ENCODE data around the gene RAD51B.

RAD51B gene

GRCh38 chr14:68139431-68140075, 320.0 kb downstream of the RAD51B start:
- no peak for TF ChIP-seq ZFX (IDR thresholded peaks at IDR 0.05)
- TF ChIP-seq, protein P1, sequence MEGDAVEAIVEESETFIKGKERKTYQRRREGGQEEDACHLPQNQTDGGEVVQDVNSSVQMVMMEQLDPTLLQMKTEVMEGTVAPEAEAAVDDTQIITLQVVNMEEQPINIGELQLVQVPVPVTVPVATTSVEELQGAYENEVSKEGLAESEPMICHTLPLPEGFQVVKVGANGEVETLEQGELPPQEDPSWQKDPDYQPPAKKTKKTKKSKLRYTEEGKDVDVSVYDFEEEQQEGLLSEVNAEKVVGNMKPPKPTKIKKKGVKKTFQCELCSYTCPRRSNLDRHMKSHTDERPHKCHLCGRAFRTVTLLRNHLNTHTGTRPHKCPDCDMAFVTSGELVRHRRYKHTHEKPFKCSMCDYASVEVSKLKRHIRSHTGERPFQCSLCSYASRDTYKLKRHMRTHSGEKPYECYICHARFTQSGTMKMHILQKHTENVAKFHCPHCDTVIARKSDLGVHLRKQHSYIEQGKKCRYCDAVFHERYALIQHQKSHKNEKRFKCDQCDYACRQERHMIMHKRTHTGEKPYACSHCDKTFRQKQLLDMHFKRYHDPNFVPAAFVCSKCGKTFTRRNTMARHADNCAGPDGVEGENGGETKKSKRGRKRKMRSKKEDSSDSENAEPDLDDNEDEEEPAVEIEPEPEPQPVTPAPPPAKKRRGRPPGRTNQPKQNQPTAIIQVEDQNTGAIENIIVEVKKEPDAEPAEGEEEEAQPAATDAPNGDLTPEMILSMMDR (conservative IDR thresholded peaks at IDR 0.05): no peak
- no peak overlapping the region for H3K27ac ChIP-seq

DNA sequence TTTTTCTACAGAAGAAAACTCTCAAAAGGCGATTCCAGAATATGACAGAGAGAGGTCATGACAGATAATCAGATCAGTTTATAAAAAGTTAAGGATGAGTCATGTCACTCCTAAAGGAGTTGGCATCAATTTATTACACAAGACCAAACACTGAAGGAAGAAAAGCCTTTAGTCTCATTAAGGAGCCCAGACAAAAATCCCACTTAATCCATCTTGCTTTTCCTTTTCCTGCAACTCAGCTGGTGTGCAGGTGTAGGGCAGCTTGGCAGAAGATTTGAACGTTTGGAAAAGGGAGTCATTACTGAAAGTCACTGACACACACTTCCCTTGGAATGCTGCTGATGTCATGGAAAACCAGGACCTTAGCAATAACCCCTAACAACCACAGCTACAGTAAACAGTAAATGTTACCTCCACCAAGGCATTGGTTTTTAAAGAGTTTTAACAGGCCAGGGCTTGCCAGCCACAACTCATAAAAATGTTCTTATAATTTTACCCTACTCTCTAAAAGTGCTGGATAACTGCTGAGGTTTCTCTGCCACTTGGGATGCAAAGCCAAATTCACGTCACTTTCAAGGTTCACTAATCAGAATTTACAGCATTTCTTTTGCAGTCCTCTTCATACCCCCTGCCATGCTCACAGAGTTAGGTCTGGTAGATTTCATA, 320.6 kb downstream of the RAD51B start:
- no peak overlapping the region for H3K27ac ChIP-seq
- no peak for TF ChIP-seq ZFX (IDR thresholded peaks at IDR 0.05)
- TF ChIP-seq, protein P1 (conservative IDR thresholded peaks at IDR 0.05): no peak

DNA sequence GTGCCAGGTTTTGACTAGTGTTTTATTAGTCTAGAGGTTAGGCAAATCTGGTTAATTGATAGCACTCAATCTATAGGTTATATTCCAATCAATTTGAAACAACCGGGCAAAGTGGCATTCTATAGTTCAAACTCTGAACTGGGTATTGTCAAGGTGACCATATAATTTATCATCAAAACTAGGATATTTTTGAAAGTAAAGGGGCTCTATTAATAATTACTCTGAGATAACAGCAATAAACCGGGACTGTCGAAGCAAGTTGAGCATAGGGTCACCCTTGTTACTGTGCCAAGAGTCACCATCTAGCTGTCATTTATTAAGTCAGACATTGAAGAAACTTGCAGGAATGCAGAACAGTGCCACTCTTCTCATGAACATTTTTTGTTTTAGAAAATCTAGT, 321.2 kb downstream of the RAD51B start:
- H3K27ac ChIP-seq: no peak overlapping the region
- no peak for TF ChIP-seq ZFX (IDR thresholded peaks at IDR 0.05)
- TF ChIP-seq, protein P1 (conservative IDR thresholded peaks at IDR 0.05): no peak

GRCh38 chr14:68141281-68142088, 321.9 kb downstream of the RAD51B start:
- no peak overlapping the region for H3K27ac ChIP-seq
- no peak for TF ChIP-seq ZFX (IDR thresholded peaks at IDR 0.05)
- TF ChIP-seq, protein P1 (conservative IDR thresholded peaks at IDR 0.05): no peak

- no peak for TF ChIP-seq ZFX (IDR thresholded peaks at IDR 0.05)
- TF ChIP-seq, protein P1 (conservative IDR thresholded peaks at IDR 0.05): no peak
- H3K27ac ChIP-seq: no peak overlapping the region
Observed at GRCh38 chr14:68143341-68143841, 323.8 kb downstream of the RAD51B start.

- no peak for TF ChIP-seq ZFX (IDR thresholded peaks at IDR 0.05)
- TF ChIP-seq, protein P1 (conservative IDR thresholded peaks at IDR 0.05): no peak
- no peak overlapping the region for H3K27ac ChIP-seq
Observed at GRCh38 chr14:68144051-68144681, 324.6 kb downstream of the RAD51B start.

Measured in C4-2B (cell line).